Esophagus muscularis mucosa (tissue), 4 donors: ENCODE results near the gene GNG7. TPM values are rescaled to one million over a fixed set of nuclear protein-coding genes. Genes with fewer than 3 reads are reported as not detected.

ENCODE experiments used
- DNase-seq: peaks from one replicate; pipeline ENCODE4 v3.0.0-alpha.2; 2017; ENCODE audit errors: extremely low spot score
- H3K27ac ChIP-seq, 4 donors: fragments of 200-600 bp; sonication (generic); replicated peaks in 1 of 4; 1 replicate in 3 of 4; 2 replicates in 1 of 4; pipeline ENCODE4 v1.5.1; 2016 to 2019; ENCODE audit warnings: mild to moderate bottlenecking in 1 of 4
- H3K27me3 ChIP-seq, 4 donors: fragments of 200-600 bp; sonication (generic); one replicate each; pipeline versions ENCODE4 v1.5.1 to v1.6.0; 2016 to 2019
- H3K36me3 ChIP-seq, 4 donors: fragments of 200-600 bp; sonication (generic); one replicate each; pipeline ENCODE4 v1.5.1; 2016 to 2019
- H3K4me1 ChIP-seq, 4 donors: fragments of 200-600 bp; sonication (generic); one replicate each; pipeline ENCODE4 v1.5.1; 2016 to 2019
- H3K4me3 ChIP-seq, 4 donors: fragments of 200-600 bp; sonication (generic); 1 replicate in 2 of 4; 2 replicates in 2 of 4; pipeline ENCODE4 v1.5.1; 2016 to 2019; ENCODE audit warnings: mild to moderate bottlenecking in 4 of 4, moderate library complexity in 1 of 4
- H3K9me3 ChIP-seq, 4 donors: fragments of 200-600 bp; sonication (generic); 1 replicate in 3 of 4; 2 replicates in 1 of 4; pipeline ENCODE4 v1.5.1; 2016 to 2019
- CTCF ChIP-seq, 3 experiments: fragments of 200-600 bp in 2 of 3; fragments of 450-650 bp in 1 of 3; sonication (generic) in 2 of 3; IDR thresholded peaks; one replicate each; pipeline ENCODE4 v1.5.1; 2017 to 2019; ENCODE audit warnings: antibody characterized with exemption in 3 of 3, mild to moderate bottlenecking in 2 of 3, moderate library complexity in 1 of 3
- EP300 ChIP-seq: sonication (generic); formaldehyde crosslinking; IDR thresholded peaks from one replicate; pipeline ENCODE4 v1.6.1; 2017; ENCODE audit warnings: antibody characterized with exemption
- POLR2A ChIP-seq: fragments of 450-650 bp; IDR thresholded peaks from one replicate; pipeline ENCODE4 v1.6.1; 2017; ENCODE audit warnings: antibody characterized with exemption, moderate library complexity, mild to moderate bottlenecking, low read depth
- POLR2AphosphoS5 ChIP-seq, 2 donors: sonication (generic); formaldehyde crosslinking; IDR thresholded peaks; one replicate each; pipeline ENCODE4 v1.6.1; 2017; ENCODE audit warnings: antibody characterized with exemption in 2 of 2
- WGBS: methylation state at CpG from one replicate; pipeline ENCODE4 v1.1.5; 2018; 5-methylcytosine and 5-hydroxymethylcytosine counted together
- intact Hi-C: fragments of 100-400 bp; cut with DNase I; formaldehyde crosslinking; loops from one replicate; pipeline ENCODE4 v1.15.1; 2023
- total RNA-seq, 4 donors: library from RNA; depleted of rRNA; stranded (reverse); fragments of >200 nt; gene quantifications; one replicate each; pipeline versions ENCODE4 v1.1.0 to v1.2.1, GENCODE V29; 2016

GNG7 gene
- total RNA-seq, 4 donors from 2014 or later, result 6.3 to 18.8 (median 13.0) TPM

GRCh38 chr19:2727640-2727944, 25.1 kb upstream of the GNG7 start:
- Histone ChIP-seq H3K27me3 (peaks cover 0 to 55% (median 5%) of the 10 kb centered on the region in 4 donors), H3K4me1 (peaks cover 12 to 16% (median 16%) of the 10 kb centered on the region in 4 donors), H3K9me3 (no peaks in the 10 kb centered on the region), H3K4me3 (no peak overlapping the region), H3K27ac (no peak overlapping the region), H3K36me3 (peaks cover 0 to 14% (median 10%) of the 10 kb centered on the region in 4 donors)
- TF ChIP-seq POLR2AphosphoS5 (IDR thresholded peaks at IDR 0.05), result no peak
- no peak for TF ChIP-seq CTCF (IDR thresholded peaks at IDR 0.05)
- TF ChIP-seq POLR2A, result no peak
- TF ChIP-seq EP300, result no peak
- WGBS, result 44% methylated on average over 8 of the region's 16 CpGs
- intact Hi-C loops, result no loop called here
- DNase-seq, result no peak

DNA sequence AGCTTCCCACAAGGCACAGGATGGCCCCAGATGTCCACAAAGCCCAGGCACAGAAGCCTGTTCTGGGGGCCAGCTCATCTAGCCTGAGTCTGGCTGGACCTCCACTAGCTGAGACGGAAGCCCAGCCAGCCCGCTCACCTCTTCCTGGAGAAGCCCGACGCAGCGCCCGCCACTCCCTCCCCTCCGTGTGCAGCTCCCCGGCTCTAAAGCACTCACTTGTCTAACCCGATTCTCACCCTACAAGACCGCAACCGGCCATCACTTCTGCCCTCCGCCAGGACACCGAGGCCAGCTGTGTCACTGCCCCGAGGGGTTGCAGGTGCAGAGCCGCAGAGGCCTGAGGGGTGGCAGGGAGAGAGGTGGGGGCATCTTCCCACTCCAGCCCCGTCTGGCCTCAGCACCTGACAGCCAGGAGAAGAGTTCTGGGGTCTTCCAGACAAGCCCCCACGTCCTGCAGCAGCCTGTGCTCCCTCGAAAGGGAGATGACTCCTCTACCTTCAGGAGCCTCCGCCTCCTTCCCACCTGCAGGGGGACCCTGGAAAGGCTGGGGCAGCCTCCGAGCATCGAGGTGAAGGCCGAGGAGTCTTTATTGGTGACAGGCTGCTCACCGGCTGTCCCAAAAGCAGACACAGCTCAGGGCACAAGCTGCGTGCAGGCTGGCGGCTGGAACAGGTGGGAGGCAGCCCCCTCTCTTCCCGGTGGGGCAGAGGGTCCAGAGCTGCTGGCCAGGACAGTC, 24.6 kb upstream of the GNG7 start:
- H3K27ac ChIP-seq, result no peak overlapping the region
- 22% methylated on average over 20 of the region's 26 CpGs for WGBS
- intact Hi-C loops, result no loop called here
- peaks cover 13 to 22% (median 21%) of the 10 kb centered on the region in 4 donors for H3K4me1 ChIP-seq
- DNase-seq, result no peak
- H3K4me3 ChIP-seq, result no peak overlapping the region
- peaks cover 0 to 9% (median 6%) of the 10 kb centered on the region in 4 donors for H3K36me3 ChIP-seq
- no peak for TF ChIP-seq POLR2A
- no peak for TF ChIP-seq EP300
- no peak for TF ChIP-seq POLR2AphosphoS5 (IDR thresholded peaks at IDR 0.05)
- TF ChIP-seq CTCF (IDR thresholded peaks at IDR 0.05), result no peak
- no peaks in the 10 kb centered on the region for H3K9me3 ChIP-seq
- H3K27me3 ChIP-seq, result peaks cover 0 to 60% (median 5%) of the 10 kb centered on the region in 4 donors

- Histone ChIP-seq H3K9me3 (no peaks in the 10 kb centered on the region), H3K4me1 (peaks cover 20 to 29% (median 29%) of the 10 kb centered on the region in 4 donors), H3K27ac (no peak overlapping the region), H3K27me3 (peaks cover 0 to 68% (median 5%) of the 10 kb centered on the region in 4 donors), H3K4me3 (no peak overlapping the region), H3K36me3 (peaks cover 0 to 1% (median 0%) of the 10 kb centered on the region in 4 donors)
- TF ChIP-seq CTCF (IDR thresholded peaks at IDR 0.05) (no peak), POLR2AphosphoS5 (IDR thresholded peaks at IDR 0.05) (no peak)
- DNase-seq, result no peak
- intact Hi-C loops, result no loop called here
- 75% methylated on average over 12 of the region's 15 CpGs for WGBS
These were observed 23.8 kb upstream of the GNG7 start for GRCh38 chr19:2726160-2726855.

GRCh38 chr19:2724148-2724557, 21.7 kb upstream of the GNG7 start:
- H3K27ac ChIP-seq, result peak overlapping the region; percentile 78 to 85 (median 81)
- intact Hi-C loops, result no loop called here

More at GRCh38 chr19:2724148-2724557, 21.7 kb upstream of the GNG7 start:
- DNase-seq, result no peak
- Histone ChIP-seq H3K9me3 (no peaks in the 10 kb centered on the region), H3K27me3 (peaks cover 0 to 88% (median 12%) of the 10 kb centered on the region in 4 donors), H3K4me1 (peaks cover 28 to 46% (median 45%) of the 10 kb centered on the region in 4 donors), H3K36me3 (no peaks in the 10 kb centered on the region), H3K4me3 (no peak overlapping the region)
- TF ChIP-seq POLR2A, result no peak
- no peak for TF ChIP-seq CTCF (IDR thresholded peaks at IDR 0.05)
- no peak for TF ChIP-seq POLR2AphosphoS5 (IDR thresholded peaks at IDR 0.05)
- no peak for TF ChIP-seq EP300
- 66% methylated on average over 7 of the region's 7 CpGs for WGBS
